Progenitor cell of endocrine pancreas (in vitro differentiated cells): ENCODE measurements around the gene DESI2. TPM values are rescaled to one million over a fixed set of nuclear protein-coding genes. Genes with fewer than 3 reads are reported as not detected.

Source experiments
- DNase-seq: peaks from one replicate; pipeline ENCODE4 v3.0.0; 2021; ENCODE audit warnings: low spot score; ENCODE audit not compliant: unreplicated experiment
- H3K27ac Mint-ChIP-seq: 2 replicates; pipeline ENCODE4 v1.8.0; 2021; ENCODE audit warnings: mild to moderate bottlenecking, moderate library complexity, mixed read lengths
- H3K27me3 Mint-ChIP-seq: 2 replicates; pipeline ENCODE4 v1.8.0; 2021; ENCODE audit warnings: mixed read lengths
- H3K36me3 Mint-ChIP-seq: 2 replicates; pipeline ENCODE4 v1.8.0; 2022; ENCODE audit warnings: mixed read lengths; ENCODE audit not compliant: insufficient read depth
- H3K4me1 Mint-ChIP-seq: 2 replicates; pipeline ENCODE4 v1.8.0; 2021; ENCODE audit warnings: low read depth, mixed read lengths
- H3K4me3 Mint-ChIP-seq: 2 replicates; pipeline ENCODE4 v1.8.0; 2021; ENCODE audit warnings: low read depth, mild to moderate bottlenecking, moderate library complexity, mixed read lengths
- H3K9me3 Mint-ChIP-seq: 2 replicates; pipeline ENCODE4 v1.8.0; 2021; ENCODE audit warnings: low read depth, mixed read lengths
- long read RNA-seq: library from polyadenylated mRNA; unstranded; transcript quantifications from one replicate; pipeline ENCODE4 v2.0.0, GENCODE V29; 2020
- total RNA-seq: library from RNA; stranded (reverse); gene quantifications from 2 replicates; pipeline ENCODE4 v1.2.1, GENCODE V29; 2021
- TF ChIP-seq, protein P1 (sequence below): fragments of 200-600 bp; sonication (generic); IDR thresholded peaks from one replicate; pipeline ENCODE4 v1.5.0; 2021; ENCODE audit warnings: antibody characterized with exemption, mild to moderate bottlenecking; ENCODE audit not compliant: unreplicated experiment

The DESI2 gene
- 32.7 and 33.0 TPM in 2 replicates for total RNA-seq
- long read RNA-seq, partial matches to known transcripts = 11 of 13 reads
- long read RNA-seq, other reads (novel, unspliced or antisense) = 2 of 13 reads

DNA sequence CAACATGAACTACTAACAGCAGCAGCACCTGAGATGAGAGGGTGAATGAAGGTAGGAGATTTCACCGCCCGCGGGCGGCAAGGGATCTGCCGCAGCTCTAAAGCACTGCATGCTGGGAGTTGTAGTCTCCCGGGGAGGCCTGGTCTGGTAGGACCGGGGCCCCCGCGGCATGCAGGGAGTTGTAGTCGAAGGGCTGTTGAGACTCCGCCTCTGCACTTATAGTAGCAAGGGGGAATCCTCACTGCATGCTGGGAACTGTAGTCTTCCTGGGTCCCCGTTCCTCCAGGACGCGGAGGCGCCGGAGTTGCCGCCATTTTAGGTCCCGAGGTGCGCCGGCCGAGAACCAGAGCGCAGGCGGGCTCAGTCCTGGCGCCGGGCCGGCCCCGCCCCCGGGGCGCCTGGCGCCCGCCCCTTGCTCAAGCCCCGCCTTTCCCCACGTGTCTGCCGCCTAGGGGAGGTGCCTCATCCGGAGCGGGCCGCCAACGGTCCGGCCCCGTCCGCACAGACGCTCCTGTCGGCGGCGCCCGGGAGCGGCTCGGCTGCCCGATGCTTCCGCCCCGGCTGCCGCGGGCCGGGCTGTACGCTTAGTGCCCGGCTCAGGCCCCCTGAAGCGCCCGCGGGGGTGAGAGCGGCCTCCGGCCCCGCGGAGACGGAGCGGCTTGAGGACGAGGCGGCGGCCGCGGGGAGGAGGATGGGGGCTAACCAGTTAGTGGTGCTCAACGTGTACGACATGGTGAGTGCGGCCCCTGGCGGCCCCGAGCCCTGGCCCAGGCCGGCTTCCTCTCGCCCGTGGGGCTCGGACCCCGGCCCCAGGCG lies at the start of gene DESI2:
TSS of gene DESI2 (plus strand) at position 504 of the 816 bp plus-strand sequence. CDS start at position 692, 188 bp downstream.
- H3K36me3 Mint-ChIP-seq = peaks cover 8% of the 10 kb centered on the region
- TF ChIP-seq, protein P1, sequence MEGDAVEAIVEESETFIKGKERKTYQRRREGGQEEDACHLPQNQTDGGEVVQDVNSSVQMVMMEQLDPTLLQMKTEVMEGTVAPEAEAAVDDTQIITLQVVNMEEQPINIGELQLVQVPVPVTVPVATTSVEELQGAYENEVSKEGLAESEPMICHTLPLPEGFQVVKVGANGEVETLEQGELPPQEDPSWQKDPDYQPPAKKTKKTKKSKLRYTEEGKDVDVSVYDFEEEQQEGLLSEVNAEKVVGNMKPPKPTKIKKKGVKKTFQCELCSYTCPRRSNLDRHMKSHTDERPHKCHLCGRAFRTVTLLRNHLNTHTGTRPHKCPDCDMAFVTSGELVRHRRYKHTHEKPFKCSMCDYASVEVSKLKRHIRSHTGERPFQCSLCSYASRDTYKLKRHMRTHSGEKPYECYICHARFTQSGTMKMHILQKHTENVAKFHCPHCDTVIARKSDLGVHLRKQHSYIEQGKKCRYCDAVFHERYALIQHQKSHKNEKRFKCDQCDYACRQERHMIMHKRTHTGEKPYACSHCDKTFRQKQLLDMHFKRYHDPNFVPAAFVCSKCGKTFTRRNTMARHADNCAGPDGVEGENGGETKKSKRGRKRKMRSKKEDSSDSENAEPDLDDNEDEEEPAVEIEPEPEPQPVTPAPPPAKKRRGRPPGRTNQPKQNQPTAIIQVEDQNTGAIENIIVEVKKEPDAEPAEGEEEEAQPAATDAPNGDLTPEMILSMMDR = peak; percentile 59
- H3K4me1 Mint-ChIP-seq = peaks cover 18% of the 10 kb centered on the region
- H3K27ac Mint-ChIP-seq = peak within 1 kb of the TSS; percentile 84
- H3K4me3 Mint-ChIP-seq = peak within 1 kb of the TSS; percentile 81
- DNase-seq = peak; percentile 95
- peaks cover 11% of the 10 kb centered on the region for H3K27me3 Mint-ChIP-seq
- H3K9me3 Mint-ChIP-seq = no peaks in the 10 kb centered on the region

DNA sequence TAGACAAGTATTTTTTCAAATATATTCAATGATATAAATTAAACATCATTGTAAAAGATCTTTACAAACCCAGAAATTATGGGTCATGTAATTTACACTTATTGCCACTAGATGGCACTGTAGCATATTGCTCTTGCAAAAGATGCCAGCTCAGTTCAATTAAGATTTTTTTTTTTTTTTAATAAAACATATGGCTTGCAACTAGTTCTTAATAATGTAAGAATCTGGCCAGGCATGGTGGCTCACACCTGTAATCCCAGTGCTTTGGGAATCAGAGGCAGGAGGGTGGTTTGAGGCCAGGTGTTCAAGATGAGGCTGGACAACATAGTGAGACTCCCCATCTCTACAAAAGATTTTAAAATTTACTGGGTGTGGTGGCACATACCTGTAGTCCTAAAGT lies 49.4 kb upstream of the DESI2 start:
- no peaks in the 10 kb centered on the region for H3K4me1 Mint-ChIP-seq
- TF ChIP-seq, protein P1 = peak; percentile 92
- no peak overlapping the region for H3K27ac Mint-ChIP-seq
- no peaks in the 10 kb centered on the region for H3K36me3 Mint-ChIP-seq
- H3K9me3 Mint-ChIP-seq = no peaks in the 10 kb centered on the region
- H3K4me3 Mint-ChIP-seq = no peak overlapping the region
- DNase-seq = no peak
- peaks cover 10% of the 10 kb centered on the region for H3K27me3 Mint-ChIP-seq

DNA sequence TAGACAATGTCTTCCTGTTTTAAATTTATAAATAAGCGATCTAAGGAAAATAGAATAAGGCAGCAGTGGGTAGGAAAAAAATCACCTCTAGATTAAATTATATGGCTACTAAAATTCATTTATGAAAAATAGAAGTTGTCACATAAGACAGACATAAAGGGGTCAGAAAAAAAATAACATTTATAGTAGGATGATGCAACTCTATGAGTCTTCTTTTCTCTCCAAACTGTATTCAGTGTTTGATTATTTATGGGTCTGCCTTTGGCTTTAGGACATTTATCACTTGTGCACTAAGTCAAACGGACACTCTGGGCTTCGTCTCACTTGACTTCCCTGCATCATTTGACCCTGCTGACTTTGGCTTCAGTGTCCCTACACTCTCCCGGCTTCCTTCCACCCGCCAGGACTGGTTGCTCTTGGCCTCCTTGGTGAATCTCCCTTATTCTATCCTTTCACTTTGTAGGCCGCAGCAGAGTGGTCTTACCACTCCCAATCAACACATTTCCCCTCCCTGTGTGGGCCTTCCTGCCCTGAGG lies 47.0 kb upstream of the DESI2 start:
- TF ChIP-seq, protein P1 = no peak
- Mint-ChIP-seq H3K4me3 (no peak overlapping the region), H3K36me3 (no peaks in the 10 kb centered on the region), H3K27ac (no peak overlapping the region), H3K4me1 (no peaks in the 10 kb centered on the region), H3K9me3 (no peaks in the 10 kb centered on the region), H3K27me3 (peaks cover 6% of the 10 kb centered on the region)
- DNase-seq = no peak

DNA sequence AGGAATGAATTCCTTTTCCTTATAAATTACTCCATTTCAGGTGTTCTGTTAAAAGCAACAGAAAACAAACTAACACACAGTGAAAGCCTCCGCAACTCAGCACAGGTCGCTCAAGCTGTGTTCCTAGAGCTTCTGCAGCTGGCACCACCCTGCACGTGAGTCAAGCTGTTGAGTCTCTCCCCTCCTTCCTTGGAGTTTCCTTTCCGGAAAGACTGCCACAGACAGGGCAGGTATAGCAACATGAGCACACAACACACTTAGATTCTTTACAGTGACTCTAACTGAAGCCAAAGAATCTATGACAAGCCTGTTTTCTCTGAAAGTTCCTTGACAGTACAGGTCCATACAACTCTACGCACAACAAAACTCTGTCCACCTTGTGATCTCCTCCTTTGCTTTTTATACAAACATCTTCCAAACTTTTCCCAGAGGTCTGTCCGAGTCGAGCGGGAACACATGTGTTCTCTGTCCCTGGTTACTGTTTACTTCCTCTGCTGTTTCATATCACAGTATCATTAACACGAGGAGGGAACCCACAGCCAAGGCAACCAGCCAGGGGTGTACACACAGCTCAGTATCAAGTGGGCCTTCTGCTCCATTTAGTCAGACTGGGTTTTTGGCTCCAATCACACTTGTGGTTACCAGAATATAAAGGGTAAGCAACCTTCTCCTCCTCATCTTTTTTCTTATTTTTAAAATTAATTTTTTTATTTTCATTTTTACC lies 38.7 kb upstream of the DESI2 start:
- no peaks in the 10 kb centered on the region for H3K36me3 Mint-ChIP-seq
- no peak for DNase-seq
- no peak overlapping the region for H3K4me3 Mint-ChIP-seq
- TF ChIP-seq, protein P1 = no peak
- H3K27ac Mint-ChIP-seq = no peak overlapping the region
- H3K9me3 Mint-ChIP-seq = no peaks in the 10 kb centered on the region
- H3K27me3 Mint-ChIP-seq = no peaks in the 10 kb centered on the region
- peaks cover 7% of the 10 kb centered on the region for H3K4me1 Mint-ChIP-seq

DNA sequence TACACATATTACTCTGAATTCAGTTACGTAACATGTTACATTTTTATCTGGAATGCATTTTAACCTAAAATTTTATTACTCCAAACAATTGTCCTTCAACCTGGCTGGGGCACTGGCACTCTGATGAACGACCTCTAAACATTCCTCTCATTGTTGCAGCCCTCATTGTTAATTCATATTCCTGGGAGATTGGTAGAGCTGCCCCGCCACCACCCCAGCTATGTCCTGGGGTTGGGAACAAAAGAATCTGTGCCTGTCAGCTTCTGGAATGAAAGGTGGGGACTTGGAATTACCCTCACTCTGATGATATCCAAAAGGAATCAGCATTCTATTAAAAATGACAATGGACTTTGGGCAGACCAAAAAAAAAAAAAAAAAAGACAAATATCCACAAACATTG lies 38.0 kb upstream of the DESI2 start:
- no peak overlapping the region for H3K4me3 Mint-ChIP-seq
- H3K9me3 Mint-ChIP-seq = no peaks in the 10 kb centered on the region
- TF ChIP-seq, protein P1 = no peak
- H3K27ac Mint-ChIP-seq = peak overlapping the region; percentile 34
- peaks cover 7% of the 10 kb centered on the region for H3K4me1 Mint-ChIP-seq
- H3K36me3 Mint-ChIP-seq = no peaks in the 10 kb centered on the region
- H3K27me3 Mint-ChIP-seq = no peaks in the 10 kb centered on the region
- DNase-seq = no peak
